Endothelial cell (in vitro differentiated cells): ENCODE measurements around the gene GOLGA6A. TPM values are rescaled to one million over a fixed set of nuclear protein-coding genes. Genes with fewer than 3 reads are reported as not detected.
"Not testable (repeated sequence)": the region's sequence is repeated elsewhere in the genome, so short reads cannot be mapped to it uniquely, and the experiment has no call there.

Source experiments
- DNase-seq: peaks from one replicate; pipeline ENCODE4 v3.0.0; 2021; ENCODE audit warnings: low spot score
- H3K27ac Mint-ChIP-seq: one replicate; pipeline ENCODE4 v1.8.0; 2021; ENCODE audit warnings: mixed read lengths, inconsistent platforms; ENCODE audit not compliant: unreplicated experiment
- H3K27me3 Mint-ChIP-seq: one replicate; pipeline ENCODE4 v1.8.0; 2021; ENCODE audit warnings: mild to moderate bottlenecking, moderate library complexity, mixed read lengths, inconsistent platforms; ENCODE audit not compliant: unreplicated experiment
- H3K36me3 Mint-ChIP-seq: one replicate; pipeline ENCODE4 v1.8.0; 2021; ENCODE audit warnings: mild to moderate bottlenecking, low read depth, mixed read lengths, inconsistent platforms; ENCODE audit not compliant: unreplicated experiment
- H3K4me1 Mint-ChIP-seq: one replicate; pipeline ENCODE4 v1.8.0; 2021; ENCODE audit warnings: mild to moderate bottlenecking, mixed read lengths, inconsistent platforms; ENCODE audit not compliant: unreplicated experiment
- H3K4me3 Mint-ChIP-seq: one replicate; pipeline ENCODE4 v1.8.0; 2021; ENCODE audit warnings: mild to moderate bottlenecking, mixed read lengths, inconsistent platforms; ENCODE audit not compliant: unreplicated experiment
- H3K9me3 Mint-ChIP-seq: one replicate; pipeline ENCODE4 v1.8.0; 2021; ENCODE audit warnings: mixed read lengths, inconsistent platforms; ENCODE audit not compliant: unreplicated experiment
- CTCF ChIP-seq: fragments of 200-600 bp; sonication (generic); IDR thresholded peaks from one replicate; pipeline ENCODE4 v1.5.0; 2021; ENCODE audit warnings: antibody characterized with exemption; ENCODE audit not compliant: unreplicated experiment
- long read RNA-seq: library from polyadenylated mRNA; unstranded; transcript quantifications from one replicate; pipeline ENCODE4 v2.0.0, GENCODE V29; 2020; ENCODE audit not compliant: unreplicated experiment
- total RNA-seq: library from RNA; stranded (reverse); fragmentation: NEBNext Ultra II Directional; extraction: Animal tissue kit (Norgen Biotek cat#: 25700); gene quantifications from one replicate; pipeline ENCODE4 v1.2.1, GENCODE V29; 2021; ENCODE audit not compliant: unreplicated experiment

Gene GOLGA6A
- total RNA-seq: 0.85 TPM
- long read RNA-seq, partial matches to known transcripts: 1 of 1 reads
- long read RNA-seq, other reads (novel, unspliced or antisense): 0 of 1 reads

GRCh38 chr15:74082450-74082849 lies at the start of gene GOLGA6A:
Gene GOLGA6A (minus strand): TSS chr15:74082550. CDS start chr15:74082509, 41 bp downstream.
- not testable (repeated sequence) for H3K4me1 Mint-ChIP-seq, H3K36me3 Mint-ChIP-seq, H3K9me3 Mint-ChIP-seq, H3K4me3 Mint-ChIP-seq, H3K27me3 Mint-ChIP-seq, H3K27ac Mint-ChIP-seq, DNase-seq

GRCh38 chr15:74131628-74132413 lies 49.5 kb upstream of the GOLGA6A start:
- H3K27ac Mint-ChIP-seq: no peak overlapping the region
- H3K4me1 Mint-ChIP-seq: peaks cover 33% of the 10 kb centered on the region
- no peaks in the 10 kb centered on the region for H3K9me3 Mint-ChIP-seq
- H3K4me3 Mint-ChIP-seq: peak overlapping the region; percentile 53
- no peak for DNase-seq
- no peak for TF ChIP-seq CTCF
- H3K27me3 Mint-ChIP-seq: peaks cover 47% of the 10 kb centered on the region
- peaks cover 6% of the 10 kb centered on the region for H3K36me3 Mint-ChIP-seq

- no peak overlapping the region for H3K27ac Mint-ChIP-seq
- peaks cover 52% of the 10 kb centered on the region for H3K27me3 Mint-ChIP-seq
- peaks cover 6% of the 10 kb centered on the region for H3K36me3 Mint-ChIP-seq
- H3K4me3 Mint-ChIP-seq: peak overlapping the region; percentile 9
- H3K9me3 Mint-ChIP-seq: no peaks in the 10 kb centered on the region
- H3K4me1 Mint-ChIP-seq: peaks cover 32% of the 10 kb centered on the region
- TF ChIP-seq CTCF: no peak
- DNase-seq: no peak
These were observed 48.7 kb upstream of the GOLGA6A start for GRCh38 chr15:74130849-74131627.

- Mint-ChIP-seq H3K36me3 (peaks cover 6% of the 10 kb centered on the region), H3K4me3 (peak within 1 kb of the TSS; percentile 31), H3K27ac (no peak within 1 kb of the TSS), H3K27me3 (peaks cover 52% of the 10 kb centered on the region), H3K4me1 (peaks cover 32% of the 10 kb centered on the region), H3K9me3 (no peaks in the 10 kb centered on the region)
- no peak for DNase-seq
- TF ChIP-seq CTCF: no peak
These were observed 48.0 kb upstream of the GOLGA6A start, which contains the start of gene ISLR2 for GRCh38 chr15:74130155-74130848. Gene ISLR2 (plus strand): TSS chr15:74130586. CDS start chr15:74132755, 2,169 bp downstream.

- H3K27ac Mint-ChIP-seq: no peak overlapping the region
- H3K4me3 Mint-ChIP-seq: peak overlapping the region; percentile 31
- peaks cover 28% of the 10 kb centered on the region for H3K4me1 Mint-ChIP-seq
- peaks cover 46% of the 10 kb centered on the region for H3K27me3 Mint-ChIP-seq
- TF ChIP-seq CTCF: no peak
- no peaks in the 10 kb centered on the region for H3K9me3 Mint-ChIP-seq
- DNase-seq: no peak
- peaks cover 6% of the 10 kb centered on the region for H3K36me3 Mint-ChIP-seq
These were observed 47.3 kb upstream of the GOLGA6A start for GRCh38 chr15:74129586-74130154.
